Stomach (tissue), 9 donors: ENCODE data around the gene FXN. TPM values are rescaled to one million over a fixed set of nuclear protein-coding genes. Genes with fewer than 3 reads are reported as not detected.

ENCODE experiments used
- DNase-seq, 2 donors: peaks; one replicate each; pipeline versions ENCODE4 v3.0.0 to v3.0.0-alpha.2; 2013 to 2019
- H3K27ac ChIP-seq, 5 donors: fragments of 200-600 bp in 4 of 5; sonication (generic) in 4 of 5; one replicate each; pipeline ENCODE4 v1.5.1; 2013 to 2019; ENCODE audit warnings: mild to moderate bottlenecking in 1 of 5, moderate library complexity in 1 of 5
- H3K27me3 ChIP-seq, 3 donors: fragments of 200-600 bp; sonication (generic); one replicate each; pipeline ENCODE4 v1.5.1; 2017 to 2019; ENCODE audit warnings: mixed run types in 1 of 3
- H3K36me3 ChIP-seq, 4 donors: fragments of 200-600 bp; sonication (generic); 1 replicate in 3 of 4; 2 replicates in 1 of 4; pipeline ENCODE4 v1.5.1; 2016 to 2019
- H3K4me1 ChIP-seq, 4 donors: fragments of 200-600 bp; sonication (generic); one replicate each; pipeline ENCODE4 v1.5.1; 2016 to 2019
- H3K4me3 ChIP-seq, 4 donors: fragments of 200-600 bp; sonication (generic) in 3 of 4; one replicate each; pipeline ENCODE4 v1.5.1; 2016 to 2019; ENCODE audit warnings: mild to moderate bottlenecking in 1 of 4
- H3K9me3 ChIP-seq, 4 donors: fragments of 200-600 bp; sonication (generic); one replicate each; pipeline ENCODE4 v1.5.1; 2016 to 2019
- CTCF ChIP-seq, 7 experiments: fragments of 450-650 bp in 4 of 7; fragments of 200-600 bp in 3 of 7; sonication (generic) in 3 of 7; IDR thresholded peaks; one replicate each; pipeline ENCODE4 v1.5.1; 2016 to 2019; ENCODE audit warnings: antibody characterized with exemption in 7 of 7, control low read depth in 2 of 7, mild to moderate bottlenecking in 1 of 7
- EP300 ChIP-seq: sonication (generic); formaldehyde crosslinking; IDR thresholded peaks from one replicate; pipeline ENCODE4 v1.6.1; 2017; ENCODE audit warnings: antibody characterized with exemption
- POLR2A ChIP-seq, 4 donors: fragments of 450-650 bp; IDR thresholded peaks; one replicate each; pipeline ENCODE4 v1.6.1; 2016; ENCODE audit warnings: antibody characterized with exemption in 4 of 4, control low read depth in 2 of 4, mild to moderate bottlenecking in 1 of 4, moderate library complexity in 1 of 4
- POLR2AphosphoS5 ChIP-seq, 3 donors: sonication (generic); formaldehyde crosslinking; IDR thresholded peaks; one replicate each; pipeline ENCODE4 v1.6.1; 2016; ENCODE audit warnings: antibody characterized with exemption in 3 of 3
- whole genome bisulfite sequencing, 5 donors: extraction: QIAGEN DNeasy Blood & Tissue Kit in 3 of 5; methylation state at CpG; one replicate each; pipeline versions ENCODE4 v1.1.5 to v1.1.7; 2013 to 2018; 5-methylcytosine and 5-hydroxymethylcytosine counted together
- intact Hi-C: fragments of 100-400 bp; cut with DNase I; formaldehyde crosslinking; loops from one replicate; pipeline ENCODE4 v1.15.1; 2023; ENCODE audit warnings: low total_unique reads
- polyA plus RNA-seq, 3 donors: library from polyadenylated mRNA; stranded (reverse); fragments of 200-250 nt; gene quantifications; one replicate each; pipeline ENCODE4 v1.2.3, GENCODE V29; 2013
- total RNA-seq, 5 donors: library from RNA; depleted of rRNA; stranded (reverse); fragments of >200 nt; gene quantifications; one replicate each; pipeline versions ENCODE4 v1.1.0 to v1.2.3, GENCODE V29; 2014 to 2016
- donor health status: healthy with polysubstance abuse.
- donor health status: Bipolar disorder and iron deficiency.
- donor health status: healthy.

The FXN gene
- total and polyA plus RNA-seq, 8 donors, result 0.58 to 15.3 (median 4.1) TPM

DNA sequence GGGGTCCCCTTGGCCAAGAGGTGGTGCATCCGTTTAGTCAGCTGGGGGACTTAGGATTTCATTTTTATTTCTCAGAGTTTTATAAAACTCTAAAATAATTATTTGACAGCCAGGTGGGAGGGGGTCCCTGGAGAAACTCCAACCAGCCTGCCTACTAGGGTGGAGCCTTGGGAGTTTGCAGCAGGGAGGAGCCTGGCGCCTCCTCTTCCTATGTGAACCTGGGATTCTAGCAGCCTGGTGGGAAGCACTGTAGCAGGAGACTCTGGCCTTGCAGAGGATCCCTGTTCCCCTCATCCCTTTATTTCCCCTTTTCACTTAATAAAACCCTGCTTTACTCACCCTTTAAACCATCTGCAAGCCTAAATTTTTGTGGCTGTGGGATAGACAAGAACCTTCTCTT is 50.8 kb downstream of the FXN start:
- intact Hi-C loops, result no loop called here
- H3K9me3 ChIP-seq, result no peaks in the 10 kb centered on the region
- WGBS, 5 donors, result 69 to 92% (median 85%) methylated on average over 2 of the region's 2 CpGs
- no peaks in the 10 kb centered on the region for H3K27me3 ChIP-seq
- no peak for TF ChIP-seq POLR2AphosphoS5 (IDR thresholded peaks at IDR 0.05)
- TF ChIP-seq EP300, result no peak
- H3K4me3 ChIP-seq, result no peak overlapping the region
- H3K4me1 ChIP-seq, result peaks cover 21 to 42% (median 37%) of the 10 kb centered on the region in 4 donors
- no peak for DNase-seq
- peak overlapping the region; percentile 32 to 69 (median 57) for H3K27ac ChIP-seq
- no peaks in the 10 kb centered on the region for H3K36me3 ChIP-seq

- WGBS, 5 donors, result 20 to 58% (median 43%) methylated on average over 2 of the region's 2 CpGs
- DNase-seq, result peak in 1 of 2 donors; percentile 28
- intact Hi-C loops, result no loop called here
- Histone ChIP-seq H3K4me1 (peaks cover 21 to 43% (median 37%) of the 10 kb centered on the region in 4 donors), H3K36me3 (no peaks in the 10 kb centered on the region), H3K27ac (peak overlapping the region; percentile 32 to 74 (median 57)), H3K9me3 (no peaks in the 10 kb centered on the region), H3K4me3 (no peak overlapping the region), H3K27me3 (no peaks in the 10 kb centered on the region)
- TF ChIP-seq POLR2A (IDR thresholded peaks at IDR 0.05), result no peak
- TF ChIP-seq EP300, result no peak
- TF ChIP-seq CTCF (IDR thresholded peaks at IDR 0.05), result no peak
- TF ChIP-seq POLR2AphosphoS5 (IDR thresholded peaks at IDR 0.05), result no peak
These were observed 51.2 kb downstream of the FXN start for GRCh38 chr9:69086769-69087168.

GRCh38 chr9:69089082-69089481 is 53.5 kb downstream of the FXN start:
- no peak for DNase-seq
- intact Hi-C loops, result no loop called here
- Histone ChIP-seq H3K36me3 (no peaks in the 10 kb centered on the region), H3K4me1 (peaks cover 22 to 57% (median 49%) of the 10 kb centered on the region in 4 donors), H3K27me3 (no peaks in the 10 kb centered on the region), H3K9me3 (no peaks in the 10 kb centered on the region), H3K27ac (peak overlapping the region in 2 of 5 donors; percentile 49 to 61), H3K4me3 (no peak overlapping the region)
- WGBS, 5 donors, result 78 to 88% (median 84%) methylated on average over 5 of the region's 5 CpGs
- TF ChIP-seq EP300, result no peak
- TF ChIP-seq POLR2A (IDR thresholded peaks at IDR 0.05), result no peak
- no peak for TF ChIP-seq POLR2AphosphoS5 (IDR thresholded peaks at IDR 0.05)
- TF ChIP-seq CTCF (IDR thresholded peaks at IDR 0.05), result no peak

GRCh38 chr9:69089491-69089890 is 53.9 kb downstream of the FXN start:
- Histone ChIP-seq H3K27ac (peak overlapping the region in 3 of 5 donors; percentile 49 to 61 (median 52)), H3K4me3 (no peak overlapping the region), H3K4me1 (peaks cover 25 to 58% (median 50%) of the 10 kb centered on the region in 4 donors), H3K9me3 (no peaks in the 10 kb centered on the region), H3K27me3 (no peaks in the 10 kb centered on the region), H3K36me3 (no peaks in the 10 kb centered on the region)
- intact Hi-C loops, result no loop called here
- no peak for TF ChIP-seq POLR2A (IDR thresholded peaks at IDR 0.05)
- TF ChIP-seq POLR2AphosphoS5 (IDR thresholded peaks at IDR 0.05), result no peak
- no peak for TF ChIP-seq CTCF (IDR thresholded peaks at IDR 0.05)
- no peak for TF ChIP-seq EP300
- 48 to 82% (median 60%) methylated on average over 9 of the region's 9 CpGs for WGBS, 5 donors
- DNase-seq, result no peak

- no peaks in the 10 kb centered on the region for H3K9me3 ChIP-seq
- WGBS, 5 donors, result 27 to 71% (median 46%) methylated on average over 4 of the region's 4 CpGs
- H3K27ac ChIP-seq, result peak overlapping the region in 4 of 5 donors; percentile 12 to 61 (median 50)
- DNase-seq, result no peak
- TF ChIP-seq CTCF (IDR thresholded peaks at IDR 0.05), result no peak
- no peak for TF ChIP-seq POLR2AphosphoS5 (IDR thresholded peaks at IDR 0.05)
- no peak for TF ChIP-seq EP300
- TF ChIP-seq POLR2A (IDR thresholded peaks at IDR 0.05), result no peak
- no peaks in the 10 kb centered on the region for H3K27me3 ChIP-seq
- no peak overlapping the region for H3K4me3 ChIP-seq
- peaks cover 25 to 58% (median 50%) of the 10 kb centered on the region in 4 donors for H3K4me1 ChIP-seq
- no peaks in the 10 kb centered on the region for H3K36me3 ChIP-seq
- intact Hi-C loops, result no loop called here
These were observed 54.7 kb downstream of the FXN start for GRCh38 chr9:69090140-69090750.
